Airway epithelial cell (primary cell): ENCODE data around the gene DNASE1L3. TPM values are rescaled to one million over a fixed set of nuclear protein-coding genes. Genes with fewer than 3 reads are reported as not detected.

Source experiments
- total RNA-seq: library from RNA; depleted of rRNA; stranded (reverse); fragments of >200 nt; gene quantifications from 2 replicates; pipeline ENCODE4 v1.2.3, GENCODE V29; 2015

The DNASE1L3 gene, protein sequence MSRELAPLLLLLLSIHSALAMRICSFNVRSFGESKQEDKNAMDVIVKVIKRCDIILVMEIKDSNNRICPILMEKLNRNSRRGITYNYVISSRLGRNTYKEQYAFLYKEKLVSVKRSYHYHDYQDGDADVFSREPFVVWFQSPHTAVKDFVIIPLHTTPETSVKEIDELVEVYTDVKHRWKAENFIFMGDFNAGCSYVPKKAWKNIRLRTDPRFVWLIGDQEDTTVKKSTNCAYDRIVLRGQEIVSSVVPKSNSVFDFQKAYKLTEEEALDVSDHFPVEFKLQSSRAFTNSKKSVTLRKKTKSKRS
- total RNA-seq, result 0.21 TPM in 1 of 2 replicates, not detected in the other

DNA sequence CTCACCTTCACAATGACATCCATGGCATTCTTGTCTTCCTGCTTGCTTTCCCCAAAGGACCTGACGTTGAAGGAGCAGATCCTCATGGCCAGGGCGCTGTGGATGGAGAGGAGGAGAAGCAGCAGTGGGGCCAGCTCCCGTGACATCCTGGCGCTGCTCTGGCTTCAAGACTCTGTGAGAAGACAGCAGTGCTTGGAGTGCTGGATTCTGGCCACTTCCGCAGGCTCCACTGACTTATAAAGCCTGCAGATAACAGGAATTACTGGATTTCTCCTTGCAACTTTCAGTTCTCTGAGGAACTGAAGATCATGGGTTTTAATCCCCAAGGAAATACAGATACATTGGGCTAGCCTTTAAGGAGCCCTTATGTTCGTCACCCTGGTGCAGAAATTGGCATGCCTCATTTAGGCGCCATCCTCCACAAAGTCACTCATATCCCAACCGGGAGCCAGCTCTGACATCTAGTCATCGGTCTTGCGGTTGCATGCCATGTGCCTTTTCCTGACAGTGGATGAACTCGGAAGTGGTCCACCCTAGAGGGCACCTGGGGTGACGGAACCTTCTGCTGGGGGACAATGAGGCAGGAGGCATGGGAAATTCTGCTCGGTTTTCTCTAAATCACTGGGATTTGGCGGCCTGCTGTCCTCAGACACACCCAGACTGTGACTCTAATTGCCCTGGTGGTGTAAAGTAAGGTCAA lies at the start of gene DNASE1L3:
Gene DNASE1L3, minus strand, starts transcription at position 212 of the 700 bp plus-strand sequence. Its CDS starts 66 bp downstream, at position 146.

DNA sequence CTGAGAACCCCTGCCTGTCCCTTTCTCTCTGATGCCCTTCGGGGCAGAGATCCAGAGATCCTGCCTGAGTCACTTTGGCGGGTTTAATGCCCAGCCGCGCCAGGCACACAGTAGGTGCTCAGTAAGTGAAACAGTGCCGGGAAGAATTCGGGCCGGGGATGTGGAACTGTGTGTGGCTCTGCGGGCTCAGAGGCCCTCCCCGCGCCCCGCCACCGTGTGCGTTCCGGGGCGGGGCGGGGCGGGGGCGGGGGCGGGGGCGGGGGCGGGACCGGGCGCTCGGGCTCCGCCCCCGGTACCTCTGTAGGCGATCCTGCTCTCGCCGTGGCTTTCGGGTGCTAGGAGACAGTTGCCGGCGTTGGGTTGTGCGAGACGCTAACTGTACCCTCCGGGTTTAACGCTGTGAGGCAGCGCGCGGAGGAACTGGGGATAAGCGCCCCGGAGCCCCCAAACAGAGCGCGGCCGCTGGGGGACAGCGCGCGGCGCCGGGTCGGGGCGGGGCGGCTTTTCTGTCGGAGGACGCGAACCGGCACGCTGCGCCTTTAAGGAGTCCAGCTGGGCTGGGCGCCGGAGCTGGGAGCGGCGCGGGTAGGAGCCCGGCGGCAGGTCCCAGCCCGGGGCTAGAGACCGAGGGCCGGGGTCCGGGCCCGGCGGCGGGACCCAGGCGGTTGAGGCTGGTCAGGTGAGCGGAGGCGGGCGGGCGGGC lies 26.6 kb upstream of the DNASE1L3 start, which contains the start of gene ABHD6:
Gene ABHD6, plus strand, starts transcription at position 555 of the 703 bp plus-strand sequence. CDS start 18,795 bp downstream, outside the sequence.

Other genes starting within 250 kb of the DNASE1L3 start
- gene FLNB, start 202.6 kb downstream of the DNASE1L3 start, total RNA-seq, result 228 and 316 TPM in 2 replicates
- gene ABHD6, start 26.8 kb upstream of the DNASE1L3 start, total RNA-seq, result 7.2 and 9.9 TPM in 2 replicates
- 11.0 and 14.0 TPM in 2 replicates for gene RPP14, start 95.3 kb upstream of the DNASE1L3 start, total RNA-seq
- 4.2 and 7.9 TPM in 2 replicates for gene HTD2, start 95.5 kb upstream of the DNASE1L3 start, total RNA-seq
- 10.3 and 12.9 TPM in 2 replicates for gene PXK, start 121.9 kb upstream of the DNASE1L3 start, total RNA-seq
- gene PDHB, start 222.9 kb upstream of the DNASE1L3 start, total RNA-seq, result 72.5 and 80.4 TPM in 2 replicates